K562 (cell line): Measurements from ENCODE around the gene TBXA2R. TPM values are rescaled to one million over a fixed set of nuclear protein-coding genes. Genes with fewer than 3 reads are reported as not detected.
A peak's percentile ranks its signal among the peaks of the same experiment; 100 is the strongest.

Experiments used
- ATAC-seq: fragments of 200-7000 bp; cut with Tn5 transposase; 3 replicates; pipeline ENCODE4 v1.9.1; 2020; ENCODE audit warnings: moderate library complexity
- BruUV-seq: library from RNA; stranded (reverse); fragments of 400-500 nt; replicated peaks from 2 replicates; lab custom pipeline; 2021; lab: Mats Ljungman, UMichigan
- CTCF ChIA-PET: fragments of 300-600 bp; formaldehyde crosslinking; extraction: SDS; loops from one replicate; lab custom pipeline; 2021; ENCODE audit warnings: low intra/inter-chr PET ratio; lab: Yijun Ruan, JAX
- POLR2A ChIA-PET: fragments of 300-600, 350-650 bp; sonication (Branson Sonifier 250); formaldehyde crosslinking; extraction: SDS; loops from one replicate; lab custom pipeline; 2021; ENCODE audit warnings: antibody characterized with exemption, inconsistent platforms; lab: Yijun Ruan, JAX
- DNase-seq, 4 experiments: peaks; one replicate each; pipeline versions ENCODE4 v3.0.0 to v3.0.0-alpha.2; 2011 to 2018; ENCODE audit warnings: low spot score in 3 of 4, mixed read lengths in 3 of 4; ENCODE audit errors: extremely low read depth in 1 of 4
- FAIRE-seq: peaks from 2 replicates; lab custom pipeline; 2011; peaks lifted over from hg19 to GRCh38; lab: Jason Lieb, UNC
- H2AFZ ChIP-seq: 2 replicates; pipeline ENCODE4 v1.6.0; 2011; ENCODE audit warnings: low read depth, low read length, control low read depth, inconsistent platforms
- H3K27ac ChIP-seq: fragments of 200-600 bp; 3 replicates; pipeline ENCODE4 v1.8.0; 2011; ENCODE audit warnings: low read depth, mild to moderate bottlenecking, control low read depth, inconsistent platforms, low read length, moderate library complexity, mixed read lengths; ENCODE audit errors: extremely low read depth
- H3K27me3 ChIP-seq, 2 experiments: fragments of 300-600 bp in 1 of 2; 2 replicates in 1 of 2; 3 replicates in 1 of 2; pipeline versions ENCODE4 v1.6.0 to v1.8.0; 2011; ENCODE audit warnings: inconsistent platforms in 2 of 2, low read length in 2 of 2, mild to moderate bottlenecking in 1 of 2, mixed read lengths in 1 of 2, moderate library complexity in 1 of 2; ENCODE audit not compliant: control insufficient read depth in 2 of 2, insufficient read depth in 2 of 2
- H3K36me3 ChIP-seq: fragments of 300-600 bp; 3 replicates; pipeline ENCODE4 v1.8.0; 2011; ENCODE audit warnings: mild to moderate bottlenecking, low read length, inconsistent platforms; ENCODE audit not compliant: control insufficient read depth, insufficient read depth
- H3K4me1 ChIP-seq, 2 experiments: fragments of 200-600 bp in 1 of 2; replicated peaks in 1 of 2; 2 replicates in 1 of 2; 3 replicates in 1 of 2; pipeline versions ENCODE4 v1.5.1 to v1.8.0; 2011; ENCODE audit warnings: inconsistent platforms in 2 of 2, low read length in 2 of 2, mild to moderate bottlenecking in 1 of 2, mixed read lengths in 1 of 2, moderate library complexity in 1 of 2; ENCODE audit not compliant: control insufficient read depth in 2 of 2, insufficient read depth in 2 of 2
- H3K4me2 ChIP-seq: 2 replicates; pipeline ENCODE4 v1.6.1; 2011; ENCODE audit warnings: low read length, control low read depth, inconsistent platforms, mixed read lengths; ENCODE audit not compliant: insufficient read depth
- H3K4me3 ChIP-seq: fragments of 200-600 bp; sonication (generic), shearing (Covaris generic); 2 replicates; pipeline ENCODE4 v1.5.1; 2016; ENCODE audit warnings: control low read depth, inconsistent platforms
- H3K79me2 ChIP-seq: fragments of 200-600 bp; 3 replicates; pipeline ENCODE4 v1.8.0; 2011; ENCODE audit warnings: low read length, inconsistent platforms; ENCODE audit not compliant: control insufficient read depth, insufficient read depth
- H3K9ac ChIP-seq, 2 experiments: 2 replicates each; pipeline versions ENCODE4 v1.6.0 to v1.6.1; 2011; ENCODE audit warnings: low read depth in 2 of 2, low read length in 2 of 2, control low read depth in 1 of 2, inconsistent platforms in 1 of 2, mild to moderate bottlenecking in 1 of 2, mixed read lengths in 1 of 2; ENCODE audit not compliant: insufficient read depth in 1 of 2
- H3K9me1 ChIP-seq: one replicate; pipeline ENCODE4 v1.6.0; 2011; ENCODE audit warnings: inconsistent platforms, mild to moderate bottlenecking, low read length, moderate library complexity; ENCODE audit not compliant: control insufficient read depth, insufficient read depth
- H3K9me3 ChIP-seq: replicated peaks from 2 replicates; pipeline ENCODE4 v1.5.1; 2011; ENCODE audit warnings: low read depth, low read length, inconsistent platforms; ENCODE audit not compliant: control insufficient read depth, insufficient read depth
- H4K20me1 ChIP-seq: replicated peaks from 2 replicates; pipeline ENCODE4 v1.6.1; 2011; ENCODE audit warnings: low read length, inconsistent platforms, mixed read lengths; ENCODE audit not compliant: control insufficient read depth, insufficient read depth
- JUND ChIP-seq, 2 experiments: IDR thresholded peaks; 2 replicates in 1 of 2; 3 replicates in 1 of 2; pipeline ENCODE4 v1.6.1; 2011; ENCODE audit warnings: borderline replicate concordance in 2 of 2, low read depth in 2 of 2, low read length in 2 of 2, improper control_type of control experiment in 1 of 2, missing biosample characterization in 1 of 2, missing genetic modification characterization in 1 of 2, missing genetic modification reagents in 1 of 2
- MTA2 ChIP-seq: fragments of 450-650 bp; IDR thresholded peaks from 2 replicates; pipeline ENCODE4 v1.6.1; 2016; ENCODE audit warnings: low read depth
- RBBP5 ChIP-seq: fragments of 200-600 bp; sonication (generic); IDR thresholded peaks from 2 replicates; pipeline ENCODE4 v1.6.1; 2012; ENCODE audit warnings: borderline replicate concordance, mild to moderate bottlenecking, low read length, control low read depth, inconsistent platforms; ENCODE audit not compliant: insufficient read depth, poor library complexity, severe bottlenecking
- WGBS: fragments of 100-300 bp; shearing (Covaris generic); methylation state at CpG from one replicate; pipeline ENCODE4 v1.1.6; 2016; ENCODE audit warnings: low coverage, mixed read lengths; ENCODE audit not compliant: insufficient coverage; ENCODE audit errors: missing lambda C conversion rate; 5-methylcytosine and 5-hydroxymethylcytosine counted together
- in situ Hi-C: fragments of 300-500 bp; cut with MboI; formaldehyde crosslinking; loops from 4 replicates; pipeline ENCODE4 v1.15.0; 2018; ENCODE audit warnings: inconsistent platforms, mixed read lengths
- intact Hi-C: fragments of 100-400 bp; cut with micrococcal nuclease; formaldehyde crosslinking; loops from 2 replicates; pipeline ENCODE4 v1.14.2; 2022
- polyA plus RNA-seq, 8 experiments: library from polyadenylated mRNA; depleted of rRNA in 4 of 8; stranded (reverse) in 5 of 8; unstranded in 3 of 8; fragments of >200 nt; fragmentation: Nextera tagmentation in 2 of 8; fragmentation: Illumina TruSeq in 1 of 8; extraction: Ambion mirVana in 2 of 8; extraction: Trizol in 1 of 8; gene quantifications; 2 replicates each; pipeline versions ENCODE4 v1.2.1 to v1.2.3, GENCODE V29; 2011 to 2014; ENCODE audit warnings: inconsistent platforms in 1 of 8, missing spikeins in 1 of 8
- total RNA-seq, 7 experiments: library from RNA; depleted of rRNA in 6 of 7; stranded (reverse); fragments of >200 nt in 6 of 7; fragmentation: Illumina TruSeq in 2 of 7; extraction: Trizol in 2 of 7; gene quantifications; 2 replicates each; pipeline versions ENCODE4 v1.2.1 to v1.2.3, GENCODE V29; 2011 to 2021; ENCODE audit warnings: low replicate concordance in 1 of 7

TBXA2R gene
- total and polyA plus RNA-seq, 9 of the 15 experiments (the other 6 are each of a cell fraction or from before 2014, with no cell fraction given), result 1.5 to 24.0 (median 2.8) TPM

DNA sequence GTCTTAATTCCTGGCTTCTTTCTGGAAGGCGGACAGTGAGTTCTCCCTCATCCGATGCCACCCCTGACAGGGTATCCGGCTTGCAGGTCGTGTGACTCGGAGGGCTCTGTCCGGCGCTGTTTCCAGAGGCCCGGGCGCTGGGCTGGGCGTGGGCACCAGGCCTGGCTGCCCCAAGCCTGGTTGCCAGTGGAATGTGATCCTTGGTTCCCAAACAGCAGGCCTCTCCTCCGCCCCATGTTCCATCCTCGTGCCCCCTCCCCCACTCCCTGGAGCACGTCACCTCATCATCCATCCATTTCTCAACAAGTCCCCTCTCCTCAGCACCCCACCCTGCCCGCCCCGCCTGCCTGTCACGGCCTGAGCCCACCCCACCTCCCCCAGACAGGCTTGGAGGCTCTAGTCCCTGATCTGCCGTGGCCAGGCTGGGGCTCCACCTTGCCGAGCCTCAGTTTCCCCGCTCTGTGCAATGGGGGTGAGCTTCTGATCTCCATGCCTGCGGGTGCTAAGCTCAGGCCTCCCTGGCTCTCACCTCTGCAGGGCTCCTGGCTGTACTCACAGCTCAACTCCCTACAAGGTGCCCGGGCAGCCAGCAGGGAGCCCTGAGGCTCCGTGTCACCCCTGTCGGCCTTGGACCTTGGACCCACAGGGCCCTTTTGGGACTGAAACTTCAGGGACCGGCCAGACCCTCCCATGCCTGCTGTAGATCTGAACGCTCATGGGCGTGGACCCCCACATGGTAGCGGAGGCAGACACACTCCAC is 2.3 kb downstream of the TBXA2R start:
- ChIA-PET CTCF (no interaction called here), POLR2A (interaction anchor here (0.6 to 1.1 kb wide), 3 partner anchors 15 to 49 kb away, joined by 3 to 4 read pairs (median 3); no protein-coding TSS in a partner anchor)
- TF ChIP-seq JUND (IDR thresholded peaks at IDR 0.05; ENCODE audit: borderline replicate concordance, low read depth, low read length), result no peak
- no peak for TF ChIP-seq JUND (tag; IDR thresholded peaks at IDR 0.05; ENCODE audit: borderline replicate concordance, low read depth, low read length)
- TF ChIP-seq RBBP5, result peak; percentile 15
- no peak for TF ChIP-seq MTA2
- DNase-seq (no peak), FAIRE-seq (no peak), ATAC-seq (no peak)
- Histone ChIP-seq H3K9ac (peak overlapping the region; percentile 0 to 80; a peak in 2 of 4 replicates), H3K27ac (no peak overlapping the region), H3K9me3 (no peaks in the 10 kb centered on the region), H3K4me3 (peak overlapping the region; percentile 89; the same call in 1 of the 2 replicates), H4K20me1 (no peaks in the 10 kb centered on the region), H3K9me1 (peaks cover 2% of the 10 kb centered on the region), H3K36me3 (peaks cover 24% of the 10 kb centered on the region; the same call in 1 of the 3 replicates), H3K27me3 (no peaks in the 10 kb centered on the region), H3K4me1 (peaks cover 33 to 74% of the 10 kb centered on the region in 2 experiments), H3K79me2 (peaks cover 44% of the 10 kb centered on the region), H2AFZ (no peak overlapping the region), H3K4me2 (peak overlapping the region; percentile 91)
- no TSS peak for BruUV-seq
- intact Hi-C loops, result loop anchor here (10.0 kb wide), 1 partner anchor 60 kb away; no protein-coding TSS in a partner anchor
- in situ Hi-C loops, result no loop called here
- 85% methylated on average over 18 of the region's 27 CpGs for WGBS
